HG02981 (cell line): ENCODE data around the gene SDHB.
"Not testable (repeated sequence)": the region's sequence is repeated elsewhere in the genome, so short reads cannot be mapped to it uniquely, and the experiment has no call there.

ENCODE experiments used
- ATAC-seq: cut with Tn5 transposase; IDR thresholded peaks from one replicate; pipeline ENCODE4 v1.9.1; 2021; ENCODE audit warnings: mild to moderate bottlenecking, moderate library complexity; ENCODE audit not compliant: unreplicated experiment

The SDHB gene

DNA sequence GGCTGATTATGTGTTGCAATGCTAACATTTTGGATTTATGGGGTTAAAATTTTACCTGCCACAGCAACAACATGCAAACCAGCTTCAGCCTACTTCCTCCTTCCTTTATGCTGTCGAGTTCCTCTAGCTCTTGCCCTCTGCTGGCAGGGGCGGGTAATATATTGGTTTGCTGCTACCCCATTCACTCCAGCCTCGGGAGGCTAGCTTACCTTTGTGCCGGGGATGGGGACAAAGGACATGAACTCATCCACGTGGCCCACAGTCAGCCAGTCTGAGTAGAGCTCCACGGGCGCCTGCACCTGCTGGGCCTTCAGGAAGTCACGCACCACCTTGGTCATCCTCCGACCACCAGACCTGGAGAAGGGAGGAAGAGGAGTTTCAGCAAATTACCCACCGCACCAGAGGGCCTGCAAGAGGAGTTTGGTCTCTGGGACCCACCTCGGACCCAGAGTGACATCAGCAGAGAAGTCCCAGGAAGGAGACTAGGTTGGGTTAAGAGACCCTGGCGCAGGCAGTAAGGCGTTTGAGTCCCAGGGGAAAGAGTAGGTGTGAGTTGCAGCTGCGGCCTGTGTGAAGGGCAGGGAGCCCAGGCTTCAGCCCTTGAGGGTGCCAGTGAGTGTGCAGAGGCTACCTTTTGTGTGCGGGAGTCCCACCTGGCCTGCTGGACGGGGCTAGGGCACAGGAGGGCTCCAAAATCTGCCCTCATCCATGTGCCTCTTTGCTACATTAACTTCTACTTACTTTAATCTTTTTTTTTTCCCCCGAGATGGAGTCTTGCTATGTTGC, 21.8 kb upstream of the SDHB start:
- ATAC-seq = no peak

DNA sequence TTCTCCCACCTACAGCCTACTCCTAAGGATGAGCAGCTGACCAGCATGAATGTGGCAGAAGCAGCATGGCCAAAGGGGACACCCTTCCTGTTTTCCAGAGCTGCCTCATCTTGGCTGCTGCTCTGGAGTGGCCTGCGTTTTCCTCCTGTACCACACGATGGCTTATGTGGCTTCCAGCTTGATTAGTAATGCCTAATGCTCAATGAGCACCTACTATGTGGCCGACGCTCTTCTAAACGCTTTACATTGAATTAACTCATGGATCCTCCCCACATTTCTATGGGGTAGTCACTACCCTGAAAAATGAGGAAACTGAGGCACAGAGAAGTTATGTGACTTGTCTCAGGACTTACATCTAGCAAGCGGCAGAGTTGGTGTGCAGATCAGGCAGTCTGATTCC, 18.0 kb upstream of the SDHB start:
- ATAC-seq = no peak

DNA sequence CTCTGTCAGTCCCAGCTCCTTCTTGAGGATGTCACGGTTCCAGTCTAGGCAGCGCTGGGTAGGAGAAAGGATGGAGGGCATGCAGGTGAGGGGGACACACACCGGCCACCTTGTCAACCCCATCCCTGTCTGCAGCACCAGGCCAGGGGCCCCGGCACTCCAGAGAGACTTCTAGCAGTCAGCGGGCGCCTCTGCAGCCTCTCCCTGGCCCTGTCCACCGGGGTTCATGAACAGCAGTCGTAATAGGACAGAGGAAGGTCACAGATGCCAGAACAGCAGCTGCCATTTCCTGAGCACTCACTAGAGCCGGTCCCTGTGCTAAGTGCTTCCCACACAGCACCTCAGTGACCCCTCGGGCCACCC, 16.3 kb upstream of the SDHB start:
- ATAC-seq = no peak

DNA sequence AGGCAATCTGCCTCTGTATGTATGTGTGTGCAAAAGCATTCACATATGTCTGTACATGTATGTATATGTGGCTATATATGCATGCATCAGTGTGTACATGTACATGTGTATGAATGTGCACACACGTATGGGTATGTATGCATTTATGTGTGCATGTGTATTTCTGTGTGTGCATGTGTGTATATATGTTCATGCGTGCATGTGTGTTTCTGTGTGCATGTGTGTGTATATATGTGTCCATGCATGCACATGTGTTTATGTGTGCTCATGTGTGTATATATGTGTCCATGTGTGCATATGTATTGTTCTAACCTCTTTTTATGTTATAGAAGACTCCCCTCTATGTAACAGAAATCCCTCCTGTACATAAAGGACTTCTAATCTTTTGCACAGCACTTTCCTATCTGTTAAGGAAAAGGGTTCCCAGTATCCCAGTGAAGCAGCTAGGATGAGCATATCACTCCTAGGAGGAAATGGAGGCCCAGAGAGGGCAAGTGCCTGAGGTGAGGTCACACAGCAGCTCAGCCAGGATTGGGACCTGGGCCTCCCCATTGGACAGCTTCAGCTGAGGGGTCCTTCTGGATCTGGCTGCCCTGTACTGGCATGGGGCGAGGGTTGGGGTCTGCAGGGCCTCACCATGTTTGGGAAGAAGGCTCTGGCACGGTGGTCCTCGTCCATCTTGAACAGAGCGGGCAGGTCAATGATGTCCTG, 15.8 kb upstream of the SDHB start:
- ATAC-seq = no peak

DNA sequence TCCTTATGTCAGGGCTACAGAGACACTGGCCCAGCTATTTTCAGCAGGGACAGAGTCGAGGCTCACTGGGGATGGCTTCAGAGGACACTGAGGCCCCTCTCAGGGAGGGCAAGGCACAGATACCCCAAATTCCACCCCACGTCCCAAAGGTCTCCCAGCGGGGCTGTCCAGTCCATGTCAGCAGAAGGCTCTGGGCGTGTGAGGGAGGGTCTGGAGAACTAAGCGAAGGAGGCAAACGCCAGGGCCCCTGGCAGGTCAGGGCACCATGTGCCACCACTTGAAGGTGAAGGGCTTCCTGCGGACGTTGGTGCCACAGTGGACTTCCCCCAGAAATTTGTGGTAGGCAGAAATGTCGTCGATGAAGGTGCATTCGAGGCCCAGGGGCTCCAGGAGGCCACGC, 15.0 kb upstream of the SDHB start:
- no peak for ATAC-seq

GRCh38 chr1:17067465-17068240, 13.8 kb upstream of the SDHB start:
- no peak for ATAC-seq

DNA sequence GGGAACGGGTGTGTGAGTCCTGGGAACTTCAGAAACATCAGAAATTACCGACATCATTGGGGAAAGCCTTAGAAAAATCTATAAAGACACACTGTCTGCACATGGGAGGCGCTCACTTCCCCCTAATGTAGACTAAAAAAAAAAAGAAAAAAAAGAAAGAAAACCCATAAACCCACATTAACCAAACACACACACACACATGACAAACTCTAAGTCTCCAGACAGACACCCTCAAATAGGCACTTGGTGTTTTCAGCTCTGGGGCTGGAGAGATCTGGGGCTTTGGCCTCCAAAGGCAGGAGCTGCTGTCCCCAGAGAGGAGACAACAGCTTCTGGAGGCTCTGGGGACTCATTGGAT, 13.2 kb upstream of the SDHB start:
- ATAC-seq = no peak

DNA sequence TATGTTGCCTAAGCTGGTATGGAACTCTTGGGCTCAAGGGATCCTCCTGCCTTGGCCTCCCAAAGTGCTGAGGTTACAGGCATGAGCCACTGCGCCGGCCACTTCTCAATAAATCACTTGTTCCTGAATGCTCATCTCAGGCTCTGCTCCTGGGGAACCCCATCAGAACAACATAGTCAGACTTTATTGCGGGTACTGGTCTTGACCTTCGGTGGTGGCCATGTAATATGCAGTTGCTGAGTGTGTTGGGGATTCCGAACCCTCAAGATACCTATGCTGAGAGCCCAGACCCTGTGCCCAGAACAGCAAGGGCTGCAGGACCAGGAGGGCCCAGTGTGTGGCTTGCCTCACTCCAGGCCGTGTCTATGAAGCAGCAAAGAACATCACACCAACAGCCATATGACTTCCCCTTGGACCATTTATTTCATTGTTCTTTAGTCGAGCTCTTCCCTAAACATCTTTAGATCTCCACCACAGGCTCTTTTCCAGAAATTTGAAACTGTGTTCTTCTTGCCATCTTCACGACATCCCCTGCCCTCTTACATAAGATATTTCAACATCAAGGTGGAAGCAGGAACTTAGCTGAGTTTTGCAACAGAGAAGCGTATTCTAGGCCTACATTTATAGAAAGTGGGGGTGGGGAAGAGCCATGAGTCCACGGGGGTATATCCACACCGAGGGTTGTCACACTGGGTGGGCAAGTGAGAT, 12.7 kb upstream of the SDHB start:
- ATAC-seq = no peak

GRCh38 chr1:17065666-17066065, 11.8 kb upstream of the SDHB start:
- ATAC-seq = no peak

DNA sequence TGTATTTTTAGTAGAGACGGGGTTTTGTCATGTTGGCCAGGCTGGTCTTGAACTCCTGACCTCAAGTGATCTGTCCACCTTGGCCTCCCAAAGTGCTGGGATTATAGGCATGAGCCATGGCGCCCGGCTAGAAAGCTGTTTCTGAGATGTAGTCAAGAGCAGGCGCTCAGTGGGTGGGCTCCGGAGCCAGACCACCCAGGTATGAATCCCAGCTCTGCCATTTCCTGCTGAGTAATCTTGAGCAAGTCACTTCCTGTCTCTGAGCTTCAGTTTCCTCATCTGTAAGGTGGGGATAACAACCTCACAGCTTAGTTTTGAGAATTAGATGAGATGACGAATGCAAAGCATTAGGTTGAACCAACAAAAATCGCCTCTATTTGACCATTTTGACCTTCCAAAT, 8.9 kb upstream of the SDHB start:
- not testable (repeated sequence) for ATAC-seq

DNA sequence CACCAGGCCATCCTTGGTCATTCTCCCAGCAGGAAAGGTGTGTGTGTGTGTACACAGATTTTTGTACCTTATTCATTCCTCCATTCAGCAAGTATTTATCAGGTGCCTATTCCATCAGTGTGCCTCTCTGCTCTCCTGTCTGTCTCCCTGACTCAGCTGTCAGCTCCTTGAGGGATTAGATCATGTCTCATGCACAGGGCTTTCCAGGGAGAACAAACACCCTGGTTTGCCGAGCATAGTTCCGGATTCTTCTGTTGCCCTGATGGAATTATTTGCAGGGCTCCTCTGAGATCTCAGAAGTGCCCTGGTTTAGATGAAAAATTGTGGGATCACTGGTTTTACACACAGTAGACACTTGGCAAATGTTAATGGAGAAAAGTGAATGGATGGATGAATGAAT, 8.1 kb upstream of the SDHB start:
- ATAC-seq = no peak

GRCh38 chr1:17061486-17061885, 7.7 kb upstream of the SDHB start:
- no peak for ATAC-seq

GRCh38 chr1:17060306-17060749, 6.5 kb upstream of the SDHB start:
- no peak for ATAC-seq

GRCh38 chr1:17059391-17060305, 5.8 kb upstream of the SDHB start:
- no peak for ATAC-seq

GRCh38 chr1:17056551-17056950, 2.7 kb upstream of the SDHB start:
- no peak for ATAC-seq

DNA sequence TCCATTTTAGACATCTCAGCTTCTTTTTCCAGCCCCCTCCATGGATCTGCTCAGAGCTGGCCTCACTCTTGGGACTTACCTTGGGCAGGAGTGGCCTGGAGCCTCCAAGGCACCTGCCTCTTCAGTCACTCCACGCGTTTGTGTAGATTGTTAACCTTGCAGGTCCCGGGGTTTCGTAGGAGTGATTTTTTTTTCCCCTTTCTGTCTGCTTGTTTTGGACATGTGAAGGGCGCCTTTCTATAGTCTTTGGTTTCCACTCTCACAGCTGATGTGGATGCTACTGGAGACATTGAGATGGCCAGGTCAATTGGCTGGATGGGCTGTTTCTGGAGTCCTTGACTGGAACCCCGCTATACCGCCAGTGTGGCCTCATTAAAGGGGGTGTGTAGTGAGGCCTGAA, 2.0 kb upstream of the SDHB start:
- ATAC-seq = no peak

DNA sequence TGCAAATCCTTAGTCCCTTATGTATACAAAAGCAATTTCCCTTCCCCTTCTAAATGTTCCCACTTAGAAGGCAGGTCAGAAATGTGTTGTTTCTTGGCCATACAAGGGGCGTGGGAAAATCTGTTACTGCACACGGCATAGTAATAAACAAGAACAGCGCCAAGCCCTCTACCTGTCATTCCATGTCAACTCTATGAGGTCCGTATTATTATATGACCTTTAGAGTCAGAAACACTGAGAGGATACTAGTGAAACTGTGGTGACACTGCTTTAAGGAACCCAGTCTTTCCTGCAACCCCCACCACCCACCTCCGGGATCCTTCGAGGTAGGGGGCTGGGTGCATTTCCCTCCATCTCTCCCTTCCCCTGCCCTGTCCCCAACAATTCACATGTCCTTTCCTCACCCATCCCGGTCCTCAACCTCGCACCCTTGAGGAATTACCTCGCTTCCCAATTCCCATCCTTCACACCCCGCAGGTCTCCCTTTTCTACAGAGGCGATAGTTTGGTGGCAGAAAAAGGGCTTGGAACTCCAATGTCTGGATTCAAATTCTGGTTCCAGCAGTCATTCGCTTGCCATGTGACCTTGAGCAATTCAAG, 647 bp downstream of the SDHB start:
- no peak for ATAC-seq

GRCh38 chr1:17052641-17053040, 1.2 kb downstream of the SDHB start:
- no peak for ATAC-seq

- ATAC-seq = no peak
Measured at GRCh38 chr1:17052038-17052437, 1.8 kb downstream of the SDHB start.

DNA sequence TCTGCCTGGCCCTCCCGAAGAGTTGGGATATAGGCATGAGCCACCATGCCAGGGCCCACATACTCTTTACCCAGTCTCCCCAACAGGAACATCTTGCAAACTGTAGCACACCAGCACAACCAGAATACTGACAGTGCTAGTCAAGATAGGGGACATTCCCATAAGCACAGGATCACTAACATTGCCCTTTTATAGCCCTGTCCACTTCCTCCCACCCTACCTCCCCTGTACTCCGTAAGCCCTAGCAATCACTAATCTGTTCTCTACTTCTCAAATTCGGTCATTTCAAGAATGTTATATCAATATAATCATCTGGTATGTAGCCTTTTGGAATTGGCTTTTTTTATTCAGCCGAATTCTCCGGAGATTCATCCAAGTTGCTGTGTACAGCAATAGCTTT, 5.9 kb downstream of the SDHB start:
- no peak for ATAC-seq
